HepG2 (cell line): ENCODE data around the gene ANKRD52. TPM values are rescaled to one million over a fixed set of nuclear protein-coding genes. Genes with fewer than 3 reads are reported as not detected.

Experiments
- ARID2 ChIP-seq: sonication (generic); formaldehyde crosslinking; IDR thresholded peaks from 2 replicates; pipeline ENCODE4 v1.8.1; 2022; ENCODE audit warnings: mild to moderate bottlenecking, missing genetic modification reagents, borderline replicate concordance
- HOXA3 ChIP-seq: sonication (generic); formaldehyde crosslinking; IDR thresholded peaks from 2 replicates; pipeline ENCODE4 v1.5.0; 2020; ENCODE audit warnings: missing genetic modification reagents
- IRF2 ChIP-seq: IDR thresholded peaks from 2 replicates; pipeline ENCODE4 v1.6.1; 2018; ENCODE audit warnings: missing genetic modification reagents, missing compliant biosample characterization
- MAFK ChIP-seq, 2 experiments: IDR thresholded peaks in 1 of 2; conservative IDR thresholded peaks in 1 of 2; 2 replicates each; pipeline ENCODE4 v1.6.1; 2011; ENCODE audit warnings: improper control_type of control experiment in 2 of 2, low read length in 2 of 2
- MIXL1 ChIP-seq: IDR thresholded peaks from 2 replicates; pipeline ENCODE4 v1.6.1; 2016
- MLLT10 ChIP-seq: sonication (generic); formaldehyde crosslinking; IDR thresholded peaks from 2 replicates; pipeline ENCODE4 v1.4.0; 2020; ENCODE audit warnings: missing genetic modification reagents
- MYPOP ChIP-seq: sonication (generic); formaldehyde crosslinking; IDR thresholded peaks from 2 replicates; pipeline ENCODE4 v1.8.1; 2023; ENCODE audit warnings: mild to moderate bottlenecking, moderate library complexity, missing genetic modification reagents
- NFRKB ChIP-seq: fragments of 450-650 bp; IDR thresholded peaks from 2 replicates; pipeline ENCODE4 v1.6.1; 2017
- RFXAP ChIP-seq: sonication (generic); formaldehyde crosslinking; IDR thresholded peaks from 2 replicates; pipeline ENCODE4 v1.4.0; 2020; ENCODE audit warnings: missing genetic modification reagents, borderline replicate concordance
- SCMH1 ChIP-seq: sonication (generic); formaldehyde crosslinking; IDR thresholded peaks from 2 replicates; pipeline ENCODE4 v1.9.0; 2021; ENCODE audit warnings: missing genetic modification reagents, mild to moderate bottlenecking, borderline replicate concordance
- ZEB1 ChIP-seq: IDR thresholded peaks from 2 replicates; pipeline ENCODE4 v1.6.1; 2012; ENCODE audit warnings: mild to moderate bottlenecking, low read depth, inconsistent platforms; ENCODE audit not compliant: insufficient replicate concordance
- ZFP36L2 ChIP-seq: sonication (generic); formaldehyde crosslinking; IDR thresholded peaks from 2 replicates; pipeline ENCODE4 v1.4.0; 2020; ENCODE audit warnings: missing genetic modification reagents
- ZNF10 ChIP-seq: sonication (generic); formaldehyde crosslinking; IDR thresholded peaks from 2 replicates; pipeline ENCODE4 v1.4.0; 2020; ENCODE audit warnings: mild to moderate bottlenecking, low read depth, missing genetic modification reagents, borderline replicate concordance
- ZNF441 ChIP-seq: sonication (generic); formaldehyde crosslinking; IDR thresholded peaks from 2 replicates; pipeline ENCODE4 v1.7.0; 2021; ENCODE audit warnings: missing genetic modification reagents, borderline replicate concordance
- ZNF510 ChIP-seq: sonication (generic); formaldehyde crosslinking; IDR thresholded peaks from 2 replicates; pipeline ENCODE4 v1.4.0; 2020; ENCODE audit warnings: low read depth, mild to moderate bottlenecking, missing genetic modification reagents
- ZNF546 ChIP-seq: sonication (generic); formaldehyde crosslinking; conservative IDR thresholded peaks from 2 replicates; pipeline ENCODE4 v1.8.1; 2023; ENCODE audit warnings: mild to moderate bottlenecking, missing genetic modification reagents
- ZNF556 ChIP-seq: sonication (generic); formaldehyde crosslinking; IDR thresholded peaks from 2 replicates; pipeline ENCODE4 v1.4.0; 2020; ENCODE audit warnings: mild to moderate bottlenecking, missing genetic modification reagents, borderline replicate concordance
- ZNF562 ChIP-seq: sonication (generic); formaldehyde crosslinking; IDR thresholded peaks from 2 replicates; pipeline ENCODE4 v1.8.0; 2022; ENCODE audit warnings: missing genetic modification reagents, borderline replicate concordance
- ZNF670 ChIP-seq: sonication (generic); formaldehyde crosslinking; IDR thresholded peaks from 2 replicates; pipeline ENCODE4 v1.8.0; 2022; ENCODE audit warnings: mild to moderate bottlenecking, missing genetic modification reagents, borderline replicate concordance
- polyA plus RNA-seq, 8 experiments: library from polyadenylated mRNA; depleted of rRNA in 3 of 8; stranded (reverse) in 7 of 8; unstranded in 1 of 8; fragments of >200 nt; fragmentation: Illumina TruSeq in 4 of 8; extraction: Trizol in 4 of 8; gene quantifications; 2 replicates each; pipeline versions ENCODE4 v1.2.1 to v1.2.3, GENCODE V29; 2011 to 2016; ENCODE audit warnings: low read depth in 4 of 8, missing spikeins in 1 of 8, mixed read lengths in 1 of 8; ENCODE audit not compliant: insufficient read depth in 1 of 8
- total RNA-seq, 5 experiments: library from RNA; depleted of rRNA; stranded (reverse); fragments of >200 nt; fragmentation: Illumina TruSeq; extraction: Trizol; gene quantifications; 2 replicates each; pipeline ENCODE4 v1.2.3, GENCODE V29; 2016; ENCODE audit warnings: low read depth in 1 of 5
- TF ChIP-seq, protein P1 (sequence below): sonication (generic); formaldehyde crosslinking; IDR thresholded peaks from 2 replicates; pipeline ENCODE4 v1.5.0; 2020; ENCODE audit warnings: mild to moderate bottlenecking, missing genetic modification reagents
- TF ChIP-seq, protein P2 (sequence below): sonication (generic); formaldehyde crosslinking; IDR thresholded peaks from 2 replicates; pipeline ENCODE4 v1.8.0; 2022; ENCODE audit warnings: missing genetic modification reagents, low read depth, mild to moderate bottlenecking, borderline replicate concordance

Gene ANKRD52
- total and polyA plus RNA-seq, 2 of the 13 experiments (the other 11 are each of a cell fraction or from before 2014, with no cell fraction given), result 7.8 to 9.2 TPM

DNA sequence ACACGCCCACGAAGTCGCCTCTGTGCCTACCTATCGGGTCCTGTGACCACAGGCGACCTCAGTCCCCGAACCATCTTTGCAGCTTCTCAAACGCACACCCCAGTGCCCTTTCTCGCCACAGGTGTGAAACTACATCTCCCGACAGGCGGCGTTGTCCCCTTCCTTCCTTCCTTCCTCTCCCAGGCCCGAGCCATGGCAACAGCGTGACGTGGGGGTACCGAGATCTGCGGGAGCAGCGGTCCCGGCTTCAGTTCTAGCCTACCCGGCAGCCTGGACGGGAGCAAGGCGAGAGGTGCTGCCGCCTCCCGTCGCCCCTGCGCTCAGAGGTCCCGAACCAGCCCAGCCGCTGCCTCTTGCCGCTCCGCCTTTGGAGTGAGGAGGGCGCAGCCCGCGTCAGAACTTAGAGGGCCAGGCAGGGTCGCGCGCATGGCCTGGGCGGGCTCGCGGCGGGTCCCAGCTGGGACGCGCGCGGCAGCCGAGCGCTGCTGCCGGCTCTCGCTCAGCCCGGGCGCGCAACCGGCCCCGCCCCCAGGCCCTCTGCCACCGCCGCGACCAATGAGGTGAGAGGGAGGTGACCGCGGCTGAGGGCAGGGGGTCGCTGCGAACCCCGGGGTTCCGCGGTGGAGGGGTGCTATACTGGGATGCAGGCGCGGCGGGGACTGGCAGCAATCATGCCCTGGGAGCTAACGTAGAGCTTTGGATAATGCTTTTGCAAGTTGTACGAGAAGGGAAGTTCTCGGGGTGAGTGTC, 8.7 kb upstream of the ANKRD52 start, which contains the start of gene COQ10A (continued):
- TF ChIP-seq ZNF546 (CRISPR knock-in tag) (peak; percentile 86; the same call in 1 of the 2 replicates), SCMH1 (CRISPR knock-in tag) (no peak), ZNF670 (CRISPR knock-in tag) (0 out of 2 replicates have a peak, but pooled peaks have one; percentile 60), ZNF10 (CRISPR knock-in tag) (no peak), ZNF510 (CRISPR knock-in tag) (0 out of 2 replicates have a peak, but pooled peaks have one; percentile 52), MAFK (conservative IDR thresholded peaks at IDR 0.05 in 1 of 2, IDR thresholded peaks at IDR 0.05 in 1 of 2; ENCODE audit: low read length in 2 of 2) (no peak), MLLT10 (CRISPR knock-in tag) (no peak), ZNF441 (CRISPR knock-in tag) (peak; percentile 28; the same call in 1 of the 2 replicates), MYPOP (CRISPR knock-in tag) (peak; percentile 76), RFXAP (CRISPR knock-in tag) (peak; percentile 98), NFRKB (no peak), IRF2 (CRISPR knock-in tag) (peak; percentile 66), MIXL1 (CRISPR knock-in tag) (peak; percentile 16; the same call in 1 of the 2 replicates), HOXA3 (CRISPR knock-in tag) (peak; percentile 77), ZNF556 (CRISPR knock-in tag) (peak; percentile 58; the same call in 1 of the 2 replicates), ZFP36L2 (CRISPR knock-in tag) (no peak), ZEB1 (peak; percentile 51), ZNF562 (no peak), ARID2 (CRISPR knock-in tag) (peak; percentile 88; the same call in 1 of the 2 replicates)
- TF ChIP-seq, protein P1, sequence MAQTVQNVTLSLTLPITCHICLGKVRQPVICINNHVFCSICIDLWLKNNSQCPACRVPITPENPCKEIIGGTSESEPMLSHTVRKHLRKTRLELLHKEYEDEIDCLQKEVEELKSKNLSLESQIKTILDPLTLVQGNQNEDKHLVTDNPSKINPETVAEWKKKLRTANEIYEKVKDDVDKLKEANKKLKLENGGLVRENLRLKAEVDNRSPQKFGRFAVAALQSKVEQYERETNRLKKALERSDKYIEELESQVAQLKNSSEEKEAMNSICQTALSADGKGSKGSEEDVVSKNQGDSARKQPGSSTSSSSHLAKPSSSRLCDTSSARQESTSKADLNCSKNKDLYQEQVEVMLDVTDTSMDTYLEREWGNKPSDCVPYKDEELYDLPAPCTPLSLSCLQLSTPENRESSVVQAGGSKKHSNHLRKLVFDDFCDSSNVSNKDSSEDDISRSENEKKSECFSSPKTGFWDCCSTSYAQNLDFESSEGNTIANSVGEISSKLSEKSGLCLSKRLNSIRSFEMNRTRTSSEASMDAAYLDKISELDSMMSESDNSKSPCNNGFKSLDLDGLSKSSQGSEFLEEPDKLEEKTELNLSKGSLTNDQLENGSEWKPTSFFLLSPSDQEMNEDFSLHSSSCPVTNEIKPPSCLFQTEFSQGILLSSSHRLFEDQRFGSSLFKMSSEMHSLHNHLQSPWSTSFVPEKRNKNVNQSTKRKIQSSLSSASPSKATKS, result no peak
- TF ChIP-seq, protein P2, sequence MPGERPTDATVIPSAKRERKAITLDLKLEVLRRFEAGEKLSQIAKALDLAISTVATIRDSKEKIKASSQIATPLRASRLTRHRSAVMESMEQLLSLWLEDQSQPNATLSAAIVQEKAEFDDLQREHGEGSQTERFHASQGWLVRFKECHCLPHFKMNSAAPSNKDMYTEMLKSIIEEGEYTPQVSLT, result no peak
